ENCODE data around the gene CD101.
"Not testable (repeated sequence)": the region's sequence is repeated elsewhere in the genome, so short reads cannot be mapped to it uniquely, and the experiment has no call there.

CD101 gene

GRCh38 chr1:117001254-117001927 is at the start of gene CD101:
Gene CD101 (plus strand): TSS chr1:117001760. CDS start chr1:117001818, 58 bp downstream.
- no peak for DNase-seq

DNA sequence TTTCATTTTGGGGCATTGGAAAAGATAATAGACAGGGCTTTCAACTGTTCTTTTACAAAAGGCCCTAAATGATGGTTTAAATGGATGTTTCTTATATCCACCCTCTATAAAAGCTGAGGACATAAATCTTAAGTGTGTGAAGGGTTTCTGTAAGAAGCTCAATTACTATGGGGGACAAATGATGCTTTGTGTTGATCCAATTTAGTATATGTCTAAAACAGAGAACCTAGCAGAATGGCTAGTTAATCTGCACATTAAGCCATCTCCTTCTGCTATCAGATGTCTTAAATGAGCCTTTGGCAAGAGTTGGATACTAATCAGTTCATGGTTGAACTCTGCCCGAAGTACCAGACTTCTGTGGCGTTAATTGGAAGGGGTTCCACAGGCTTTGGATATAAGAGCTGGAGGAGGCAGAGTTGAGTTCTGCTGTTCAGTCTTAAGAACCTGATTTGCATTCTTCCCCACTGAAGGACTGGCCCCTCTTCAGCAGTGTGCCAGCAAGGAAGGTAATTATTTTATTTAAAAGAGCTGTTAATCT is 48.8 kb upstream of the CD101 start:
- DNase-seq, result no peak

- DNase-seq, result no peak
These were observed 47.1 kb upstream of the CD101 start for GRCh38 chr1:116954440-116954839.

DNA sequence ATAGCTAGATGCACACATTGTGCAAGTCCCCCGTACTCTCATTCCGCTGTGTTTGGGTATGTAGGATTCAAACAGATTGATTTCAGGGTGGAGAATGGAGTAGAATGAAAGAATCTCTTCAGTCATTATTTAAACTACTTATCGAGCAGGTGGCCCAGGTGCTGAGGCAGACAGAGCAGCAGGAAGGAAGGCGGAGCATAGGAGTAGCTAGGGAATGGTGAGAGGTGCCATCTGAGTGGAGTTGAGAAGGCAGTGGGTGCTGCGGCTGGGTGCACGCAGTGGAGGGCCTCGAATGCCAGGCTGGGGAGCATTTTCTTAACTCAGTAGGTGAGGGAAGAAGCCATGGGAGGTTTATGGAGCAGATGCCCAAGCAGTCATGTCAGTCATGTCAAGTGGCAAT is 45.2 kb upstream of the CD101 start:
- DNase-seq, result no peak

GRCh38 chr1:116957646-116958045 is 43.9 kb upstream of the CD101 start:
- no peak for DNase-seq

DNA sequence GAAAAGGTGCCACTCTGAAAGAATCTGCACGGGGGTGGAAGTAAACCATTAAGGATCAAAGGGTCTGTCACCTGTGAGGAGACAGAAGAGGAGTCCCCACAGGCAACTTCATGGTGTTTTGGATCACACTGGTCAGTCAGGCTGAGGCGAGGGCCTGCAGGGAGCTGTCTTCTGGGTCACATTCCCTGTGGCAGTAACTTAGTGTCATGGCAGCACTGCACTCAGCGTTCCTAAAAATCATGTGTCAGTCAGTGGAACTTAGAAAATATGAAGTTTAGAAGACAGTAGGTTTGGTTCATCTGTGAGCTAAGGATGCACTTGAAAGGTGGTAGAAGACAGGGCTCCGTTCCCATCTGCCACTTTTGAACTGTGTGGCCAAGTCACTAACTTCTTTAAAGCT is 43.5 kb upstream of the CD101 start:
- DNase-seq, result no peak

DNA sequence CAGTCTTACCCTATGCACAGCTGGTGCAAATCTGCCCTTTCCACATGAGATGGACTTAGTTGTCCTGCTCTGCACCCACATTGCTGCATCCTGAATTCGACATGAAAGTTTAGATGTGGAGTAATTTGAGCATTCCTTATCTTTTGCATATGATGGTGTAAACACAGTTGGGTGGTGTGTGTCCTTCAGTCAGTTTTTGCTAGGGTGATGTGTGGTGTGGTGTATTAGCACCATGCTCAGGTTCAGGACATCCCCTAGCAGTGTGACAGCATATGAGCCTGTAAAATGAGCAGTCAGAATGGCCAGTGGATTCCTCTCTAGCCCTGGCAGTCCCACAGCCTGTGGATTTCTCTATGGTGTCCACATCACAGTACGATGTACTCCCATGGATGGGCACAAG is 42.6 kb upstream of the CD101 start:
- no peak for DNase-seq

- DNase-seq, result no peak
These were observed 40.0 kb upstream of the CD101 start for GRCh38 chr1:116961606-116962005.

DNA sequence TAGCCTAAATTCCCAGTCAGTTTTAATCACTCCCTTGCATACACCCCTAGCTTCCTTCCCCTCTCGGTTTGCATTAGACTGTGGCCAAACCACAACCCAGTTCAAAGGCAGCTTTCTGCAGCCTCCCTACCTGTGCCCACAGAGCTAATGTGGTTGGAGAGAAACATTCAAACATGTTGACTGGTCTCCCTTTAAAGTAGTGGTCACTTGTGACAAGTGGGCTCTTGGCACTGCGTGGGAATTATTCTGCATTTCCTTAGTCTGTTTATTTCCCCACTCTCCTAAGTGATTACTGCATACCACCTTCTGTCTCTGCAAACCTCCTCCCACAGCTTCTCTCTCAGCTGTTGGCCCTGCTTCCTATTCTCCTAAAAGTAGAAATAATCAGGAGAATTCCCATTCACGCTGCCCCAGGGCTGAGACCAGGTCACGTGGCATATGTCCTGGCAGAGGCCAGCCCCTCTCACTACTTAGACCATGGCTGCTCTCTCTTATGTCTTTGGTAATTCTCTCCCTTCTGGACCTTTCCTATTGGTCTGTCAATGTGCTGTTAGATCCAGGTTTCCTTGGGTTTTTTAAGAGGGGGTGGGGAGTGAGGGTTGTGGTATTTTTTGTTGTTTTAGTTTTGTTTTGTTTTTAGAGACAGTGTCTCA is 38.4 kb upstream of the CD101 start:
- DNase-seq, result no peak

GRCh38 chr1:116966791-116967190 is 34.8 kb upstream of the CD101 start:
- DNase-seq, result no peak

- DNase-seq, result no peak
These were observed 32.8 kb upstream of the CD101 start for GRCh38 chr1:116968724-116969123.

- DNase-seq, result no peak
These were observed 30.2 kb upstream of the CD101 start for GRCh38 chr1:116971258-116971860.

DNA sequence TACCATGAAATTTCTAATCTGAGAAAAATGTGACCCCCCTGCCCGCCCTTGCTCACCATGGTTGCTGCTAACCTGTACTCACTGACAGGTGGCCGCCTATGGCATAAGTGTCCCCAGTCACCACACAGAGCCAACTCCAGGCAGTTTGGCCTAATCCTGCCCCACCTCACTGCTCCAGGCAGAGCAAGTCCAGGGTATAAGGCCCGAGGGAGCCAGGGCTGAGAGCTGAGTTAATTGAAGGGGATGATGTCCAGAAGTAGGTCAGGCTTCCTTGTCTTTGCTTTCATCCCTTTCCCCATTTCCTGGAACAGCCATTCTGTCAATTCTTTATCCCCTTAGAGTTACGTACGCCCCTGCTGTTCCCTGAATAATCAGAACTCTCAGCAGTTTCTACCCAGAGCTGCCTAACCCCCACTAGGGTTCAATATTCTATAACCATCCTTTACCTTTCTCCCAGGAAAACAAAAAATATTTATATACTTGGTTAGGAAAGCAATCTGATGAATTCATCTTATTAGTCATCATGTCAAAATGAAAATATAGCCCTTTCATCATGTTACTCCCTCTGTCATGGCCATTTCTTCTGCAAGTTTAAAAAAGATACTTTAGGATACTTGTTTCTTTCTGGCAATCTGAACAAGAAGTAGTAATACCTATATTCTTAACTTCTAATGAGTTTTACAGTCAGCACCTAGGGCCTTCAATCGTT is 29.4 kb upstream of the CD101 start:
- no peak for DNase-seq

DNA sequence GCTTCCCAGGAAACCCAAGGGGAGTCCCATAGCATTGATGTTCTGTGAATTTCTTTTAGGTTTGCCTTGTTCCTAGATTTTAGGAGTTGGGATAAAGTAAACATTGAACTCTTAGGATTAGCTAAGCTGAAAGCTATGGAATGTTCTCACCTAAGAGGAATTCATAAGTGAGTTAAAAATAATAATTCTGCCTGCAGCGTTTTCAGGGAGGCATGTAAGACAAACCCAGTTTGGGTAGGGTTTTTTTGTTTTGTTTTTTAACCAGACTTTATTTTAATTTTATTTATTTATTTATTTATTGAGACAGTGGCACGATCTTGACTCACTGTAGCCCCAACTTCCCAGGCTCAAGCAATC is 28.9 kb upstream of the CD101 start:
- no peak for DNase-seq

DNA sequence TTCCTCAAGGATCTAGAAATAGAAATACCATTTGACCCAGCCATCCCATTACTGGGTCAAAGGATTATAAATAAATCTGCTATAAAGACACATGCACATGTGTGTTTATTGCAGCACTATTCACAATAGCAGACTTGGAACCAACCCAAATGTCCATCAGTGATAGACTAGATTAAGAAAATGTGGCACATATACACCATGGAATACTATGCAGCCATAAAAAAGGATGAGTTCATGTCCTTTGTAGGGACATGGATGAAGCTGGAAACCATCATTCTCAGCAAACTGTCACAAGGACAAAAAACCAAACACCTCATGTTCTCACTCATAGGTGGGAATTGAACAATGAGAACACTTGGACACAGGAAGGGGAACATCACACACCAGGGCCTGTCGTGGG is 21.3 kb upstream of the CD101 start:
- not testable (repeated sequence) for DNase-seq

GRCh38 chr1:116981521-116982037 is 20.0 kb upstream of the CD101 start:
- DNase-seq, result no peak

GRCh38 chr1:116982319-116983004 is 19.1 kb upstream of the CD101 start:
- no peak for DNase-seq

GRCh38 chr1:116983112-116983511 is 18.4 kb upstream of the CD101 start:
- no peak for DNase-seq

DNA sequence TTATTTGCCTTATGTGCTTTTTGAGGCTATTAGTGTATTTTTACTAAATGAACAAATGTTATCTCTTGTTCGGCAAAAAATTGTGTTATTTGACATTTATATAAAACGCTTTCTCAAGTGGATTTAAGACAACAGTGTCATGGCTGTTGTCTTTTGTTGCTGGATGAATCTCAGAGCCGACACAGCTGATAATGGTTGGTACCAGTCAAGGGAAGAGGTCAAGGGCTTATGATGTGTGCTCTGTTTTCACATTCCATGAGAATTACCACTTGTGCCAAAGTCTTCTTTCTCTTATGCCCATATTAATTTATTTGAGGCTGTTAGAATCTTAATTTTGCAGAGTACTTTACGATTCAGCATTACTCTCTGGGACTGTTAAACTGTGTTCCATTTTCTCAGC is 17.9 kb upstream of the CD101 start:
- DNase-seq, result no peak

GRCh38 chr1:116984406-116985160 is 17.0 kb upstream of the CD101 start:
- no peak for DNase-seq

DNA sequence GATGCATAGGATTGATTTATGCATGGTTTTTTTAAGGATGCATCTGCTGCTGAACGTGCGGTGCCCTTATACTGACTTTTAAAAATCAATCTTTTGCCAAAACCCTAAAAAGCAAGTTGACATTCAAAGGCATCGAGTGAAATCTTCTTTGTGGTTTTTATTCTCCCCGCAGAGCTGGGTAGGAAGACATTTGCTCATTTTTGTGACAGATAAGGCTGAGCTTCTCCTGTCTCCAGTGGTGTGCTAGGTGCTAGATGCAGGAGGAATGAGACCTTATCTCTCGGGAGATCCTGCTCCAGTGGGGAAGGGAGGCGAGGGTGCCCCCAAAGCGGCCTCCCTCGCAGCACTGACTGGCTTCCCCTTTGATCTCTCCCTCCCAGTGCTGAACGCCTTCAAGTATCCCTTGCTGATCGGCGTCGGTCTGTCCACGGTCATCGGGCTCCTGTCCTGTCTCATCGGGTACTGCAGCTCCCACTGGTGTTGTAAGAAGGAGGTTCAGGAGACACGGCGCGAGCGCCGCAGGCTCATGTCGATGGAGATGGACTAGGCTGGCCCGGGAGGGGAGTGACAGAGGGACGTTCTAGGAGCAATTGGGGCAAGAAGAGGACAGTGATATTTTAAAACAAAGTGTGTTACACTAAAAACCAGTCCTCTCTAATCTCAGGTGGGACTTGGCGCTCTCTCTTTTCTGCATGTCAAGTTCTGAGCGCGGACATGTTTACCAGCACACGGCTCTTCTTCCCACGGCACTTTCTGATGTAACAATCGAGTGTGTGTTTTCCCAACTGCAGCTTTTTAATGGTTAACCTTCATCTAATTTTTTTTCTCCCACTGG is 14.9 kb upstream of the CD101 start:
- DNase-seq, result no peak
